CD4-positive, alpha-beta T cell (primary cell): ENCODE measurements around the gene LRP11. TPM values are rescaled to one million over a fixed set of nuclear protein-coding genes. Genes with fewer than 3 reads are reported as not detected.

Source experiments
- ATAC-seq: fragments of 200-7000 bp; cut with Tn5 transposase; one replicate; pipeline ENCODE4 v1.10.0; 2022; ENCODE audit warnings: mild to moderate bottlenecking; ENCODE audit not compliant: poor library complexity
- CTCF ChIA-PET: fragments of 350-600 bp; sonication (Branson Sonifier 250); formaldehyde crosslinking; loops from one replicate; lab custom pipeline; 2021; ENCODE audit warnings: antibody characterized with exemption, inconsistent platforms; lab: Charles Lee
- POLR2A ChIA-PET: fragments of 350-600 bp; sonication (Branson Sonifier 250); formaldehyde crosslinking; loops from one replicate; lab custom pipeline; 2021; ENCODE audit warnings: antibody characterized with exemption, inconsistent platforms; lab: Charles Lee
- DNase-seq, 14 experiments: peaks; one replicate each; pipeline ENCODE4 v3.0.0-alpha.2; 2013 to 2020; ENCODE audit warnings: mixed read lengths in 2 of 14
- H3K27ac ChIP-seq, 2 donors: one replicate each; pipeline versions ENCODE4 v1.5.1 to v1.7.0; 2013; ENCODE audit warnings: low read length in 2 of 2, low read depth in 1 of 2, mild to moderate bottlenecking in 1 of 2
- H3K27me3 ChIP-seq, 2 experiments: 1 replicate in 1 of 2; 2 replicates in 1 of 2; pipeline versions ENCODE4 v1.6.1 to v1.7.0; 2013; ENCODE audit warnings: low read length in 2 of 2, control low read depth in 1 of 2, mild to moderate bottlenecking in 1 of 2, moderate library complexity in 1 of 2; ENCODE audit not compliant: insufficient read depth in 2 of 2, control insufficient read depth in 1 of 2
- H3K36me3 ChIP-seq: one replicate; pipeline ENCODE4 v1.6.1; 2013; ENCODE audit warnings: low read length, control low read depth; ENCODE audit not compliant: insufficient read depth
- H3K4me1 ChIP-seq: one replicate; pipeline ENCODE4 v1.6.1; 2013; ENCODE audit warnings: low read length, control low read depth; ENCODE audit not compliant: insufficient read depth
- H3K4me3 ChIP-seq: one replicate; pipeline ENCODE4 v1.5.1; 2013; ENCODE audit warnings: mild to moderate bottlenecking, low read length, moderate library complexity
- H3K9me3 ChIP-seq, 2 experiments: 1 replicate in 1 of 2; 2 replicates in 1 of 2; pipeline versions ENCODE4 v1.6.1 to v1.7.0; 2013; ENCODE audit warnings: low read length in 2 of 2, mild to moderate bottlenecking in 2 of 2, control low read depth in 1 of 2, moderate library complexity in 1 of 2; ENCODE audit not compliant: control insufficient read depth in 1 of 2, insufficient read depth in 1 of 2
- H3K27ac Mint-ChIP-seq: one replicate; pipeline ENCODE4 v1.8.0; 2020; ENCODE audit warnings: mixed read lengths
- H3K27me3 Mint-ChIP-seq: one replicate; pipeline ENCODE4 v1.8.0; 2021; ENCODE audit warnings: mixed read lengths
- H3K36me3 Mint-ChIP-seq: one replicate; pipeline ENCODE4 v1.8.0; 2021; ENCODE audit warnings: low read depth, mixed read lengths
- H3K4me1 Mint-ChIP-seq: one replicate; pipeline ENCODE4 v1.8.0; 2021; ENCODE audit warnings: low read depth, mixed read lengths
- H3K4me3 Mint-ChIP-seq: one replicate; pipeline ENCODE4 v1.8.0; 2020; ENCODE audit warnings: mild to moderate bottlenecking, mixed read lengths
- H3K9me3 Mint-ChIP-seq: one replicate; pipeline ENCODE4 v1.8.0; 2020; ENCODE audit warnings: mixed read lengths
- intact Hi-C, 2 experiments: fragments of 100-400 bp; cut with DNase I in 1 of 2; cut with micrococcal nuclease in 1 of 2; formaldehyde crosslinking; loops; one replicate each; pipeline versions ENCODE4 v1.15.1 to v1.9.0; 2023 to 2025; cut with DNase I, micrococcal nuclease
- total RNA-seq, 174 experiments: library from RNA in 2 of 174; stranded (reverse) in 2 of 174; gene quantifications; one replicate each; pipeline ENCODE4 v1.2.3 and lab custom pipeline; 2021 to 2026
- TF ChIP-seq, protein P1 (sequence below): fragments of 200-600 bp; IDR thresholded peaks from one replicate; pipeline ENCODE4 v1.8.0; 2022; ENCODE audit warnings: antibody characterized with exemption, mild to moderate bottlenecking

Gene LRP11
- total RNA-seq, 2 experiments from 2014 or later, result 0.75 to 0.99 TPM

DNA sequence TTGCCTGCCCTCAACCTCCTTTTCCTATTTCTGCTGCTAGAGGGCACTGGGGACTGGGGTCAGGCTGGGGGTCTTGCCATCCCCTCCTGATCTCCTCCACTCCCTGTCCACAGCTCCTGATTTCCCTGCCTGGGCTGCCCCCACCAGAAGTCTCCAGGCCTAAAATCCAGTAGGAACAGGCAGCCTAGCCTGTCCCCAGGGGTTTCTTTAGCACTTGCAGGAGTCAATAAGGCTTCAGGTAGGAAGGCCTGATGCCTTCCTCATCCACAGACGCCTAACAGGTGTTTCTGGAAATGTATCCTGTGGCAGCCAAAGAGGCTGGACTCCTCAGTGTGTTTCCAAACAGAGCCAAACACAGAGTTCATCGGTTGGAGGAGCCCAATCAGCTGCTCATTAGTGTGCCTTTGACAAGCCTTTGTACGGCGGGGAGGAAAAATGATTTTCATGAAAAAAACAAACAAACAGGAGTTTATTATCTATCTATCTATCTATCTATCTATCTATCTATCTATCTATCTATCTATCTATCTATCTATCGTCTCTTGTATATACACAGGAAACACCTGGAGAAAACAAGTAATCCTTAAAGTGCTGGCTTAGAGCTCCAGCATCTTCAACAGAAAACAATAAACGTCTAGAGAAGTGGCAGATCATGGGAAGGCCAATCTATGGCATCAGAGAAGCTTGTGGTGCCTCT lies 37.4 kb upstream of the LRP11 start:
- no peak overlapping the region for H3K27ac ChIP-seq
- ATAC-seq, result no peak
- Mint-ChIP-seq H3K4me3 (no peak overlapping the region), H3K27ac (no peak overlapping the region), H3K36me3 (no peaks in the 10 kb centered on the region), H3K4me1 (no peaks in the 10 kb centered on the region), H3K27me3 (peaks cover 10% of the 10 kb centered on the region), H3K9me3 (no peaks in the 10 kb centered on the region)
- ChIA-PET POLR2A (no interaction called here), CTCF (no interaction called here)
- TF ChIP-seq, protein P1, sequence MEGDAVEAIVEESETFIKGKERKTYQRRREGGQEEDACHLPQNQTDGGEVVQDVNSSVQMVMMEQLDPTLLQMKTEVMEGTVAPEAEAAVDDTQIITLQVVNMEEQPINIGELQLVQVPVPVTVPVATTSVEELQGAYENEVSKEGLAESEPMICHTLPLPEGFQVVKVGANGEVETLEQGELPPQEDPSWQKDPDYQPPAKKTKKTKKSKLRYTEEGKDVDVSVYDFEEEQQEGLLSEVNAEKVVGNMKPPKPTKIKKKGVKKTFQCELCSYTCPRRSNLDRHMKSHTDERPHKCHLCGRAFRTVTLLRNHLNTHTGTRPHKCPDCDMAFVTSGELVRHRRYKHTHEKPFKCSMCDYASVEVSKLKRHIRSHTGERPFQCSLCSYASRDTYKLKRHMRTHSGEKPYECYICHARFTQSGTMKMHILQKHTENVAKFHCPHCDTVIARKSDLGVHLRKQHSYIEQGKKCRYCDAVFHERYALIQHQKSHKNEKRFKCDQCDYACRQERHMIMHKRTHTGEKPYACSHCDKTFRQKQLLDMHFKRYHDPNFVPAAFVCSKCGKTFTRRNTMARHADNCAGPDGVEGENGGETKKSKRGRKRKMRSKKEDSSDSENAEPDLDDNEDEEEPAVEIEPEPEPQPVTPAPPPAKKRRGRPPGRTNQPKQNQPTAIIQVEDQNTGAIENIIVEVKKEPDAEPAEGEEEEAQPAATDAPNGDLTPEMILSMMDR, result no peak
- no peaks in the 10 kb centered on the region for H3K9me3 ChIP-seq
- peaks cover 0 to 2% of the 10 kb centered on the region in 2 experiments for H3K27me3 ChIP-seq
- no peaks in the 10 kb centered on the region for H3K36me3 ChIP-seq
- H3K4me1 ChIP-seq, result peaks cover 11% of the 10 kb centered on the region
- intact Hi-C loops, result no loop called here
- DNase-seq, result no peak
- no peak overlapping the region for H3K4me3 ChIP-seq

DNA sequence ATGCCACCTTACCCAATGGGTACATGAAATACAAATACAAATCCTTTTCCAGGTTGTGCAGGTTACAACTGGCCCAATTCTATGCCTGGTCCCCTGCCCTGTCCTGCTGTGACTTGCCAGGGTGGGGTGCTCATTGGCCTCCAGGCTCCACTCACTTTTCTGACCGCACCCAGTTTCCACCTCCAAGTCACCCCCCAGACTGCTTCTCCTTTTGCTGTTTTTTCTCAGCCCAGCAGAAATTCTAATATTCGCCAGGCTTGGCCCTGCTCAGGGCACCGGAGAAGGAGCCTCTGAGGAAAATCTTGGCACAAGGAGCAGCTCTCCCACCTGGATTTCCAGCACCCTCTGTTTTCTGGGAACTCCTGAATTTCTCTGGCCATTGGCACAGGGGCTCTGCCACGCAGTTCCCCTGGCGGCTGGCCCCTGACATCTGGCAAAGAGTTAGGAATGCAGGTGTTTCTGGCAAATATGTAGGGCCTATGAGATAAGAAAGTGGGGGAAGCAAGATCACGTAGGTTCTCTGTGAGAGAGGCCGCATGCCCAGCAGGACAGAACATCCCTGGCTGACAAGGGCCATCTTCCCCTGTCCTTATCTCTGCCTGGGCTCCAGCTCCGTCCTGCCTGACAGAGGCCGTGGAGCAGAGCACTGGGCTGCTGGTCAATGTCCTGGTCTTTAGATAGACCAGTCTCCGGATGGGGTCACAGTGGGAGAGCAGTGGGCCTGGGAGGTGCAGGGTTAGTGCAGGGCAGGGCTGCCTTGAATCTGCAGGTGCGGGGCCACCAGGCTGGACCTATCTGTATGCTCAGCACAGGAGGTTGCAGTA lies 36.7 kb upstream of the LRP11 start:
- H3K4me1 Mint-ChIP-seq, result peaks cover 7% of the 10 kb centered on the region
- H3K4me3 Mint-ChIP-seq, result no peak overlapping the region
- Histone ChIP-seq H3K4me3 (no peak overlapping the region), H3K4me1 (peaks cover 17% of the 10 kb centered on the region), H3K36me3 (no peaks in the 10 kb centered on the region), H3K27ac (no peak overlapping the region), H3K9me3 (no peaks in the 10 kb centered on the region), H3K27me3 (peaks cover 0 to 2% of the 10 kb centered on the region in 2 experiments)
- DNase-seq (no peak), ATAC-seq (no peak)
- H3K9me3 Mint-ChIP-seq, result no peaks in the 10 kb centered on the region
- CTCF ChIA-PET, result no interaction called here
- peaks cover 10% of the 10 kb centered on the region for H3K27me3 Mint-ChIP-seq
- H3K36me3 Mint-ChIP-seq, result no peaks in the 10 kb centered on the region
- no peak overlapping the region for H3K27ac Mint-ChIP-seq
- TF ChIP-seq, protein P1, result no peak
- intact Hi-C loops, result no loop called here
- POLR2A ChIA-PET, result no interaction called here

DNA sequence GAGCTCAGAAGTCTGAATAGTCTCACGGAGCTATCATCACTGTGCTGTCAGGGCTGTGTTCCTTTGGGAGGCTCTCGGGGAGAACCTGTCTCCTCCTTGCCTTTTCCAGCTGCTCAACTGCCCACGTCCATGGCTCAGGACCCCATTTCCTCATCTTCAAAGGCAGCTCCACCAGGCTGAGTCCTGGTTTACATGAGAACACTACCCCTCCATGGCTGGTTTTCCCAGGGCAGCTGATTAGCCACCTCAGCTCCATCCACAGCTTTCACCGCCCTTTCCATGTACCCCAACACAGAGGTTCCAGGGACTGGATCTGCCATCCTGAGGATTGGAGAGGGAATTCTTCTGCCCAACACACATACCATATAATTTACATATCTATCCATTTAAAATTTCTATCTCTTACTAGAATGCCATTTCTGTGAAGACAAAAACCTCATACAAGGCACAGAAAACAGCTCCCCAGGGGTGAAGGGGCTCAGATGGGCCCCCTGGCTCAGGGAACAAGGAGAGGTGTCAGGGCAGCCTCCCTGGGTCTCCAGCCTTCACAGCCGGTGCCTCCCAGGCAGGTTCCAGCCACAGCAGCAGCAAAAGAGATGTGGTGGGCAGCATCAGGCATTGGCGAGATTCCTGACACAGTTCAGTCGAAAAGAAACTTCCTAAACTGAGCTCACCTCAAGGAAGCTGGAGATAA lies 35.9 kb upstream of the LRP11 start:
- peaks cover 20% of the 10 kb centered on the region for H3K4me1 ChIP-seq
- no peak overlapping the region for H3K4me3 Mint-ChIP-seq
- TF ChIP-seq, protein P1, result no peak
- H3K27me3 Mint-ChIP-seq, result peaks cover 10% of the 10 kb centered on the region
- no peak overlapping the region for H3K27ac Mint-ChIP-seq
- DNase-seq, result no peak
- H3K27me3 ChIP-seq, result peaks cover 0 to 2% of the 10 kb centered on the region in 2 experiments
- no peak overlapping the region for H3K27ac ChIP-seq
- intact Hi-C loops, result no loop called here
- H3K4me3 ChIP-seq, result no peak overlapping the region
- H3K9me3 ChIP-seq, result no peaks in the 10 kb centered on the region
- H3K9me3 Mint-ChIP-seq, result no peaks in the 10 kb centered on the region
- H3K36me3 ChIP-seq, result no peaks in the 10 kb centered on the region
- no peaks in the 10 kb centered on the region for H3K36me3 Mint-ChIP-seq
- POLR2A ChIA-PET, result no interaction called here
- no peak for ATAC-seq
- CTCF ChIA-PET, result no interaction called here
- peaks cover 10% of the 10 kb centered on the region for H3K4me1 Mint-ChIP-seq
